GM19397 (cell line): ENCODE measurements around the gene CHIT1.

Experiments
- ATAC-seq: cut with Tn5 transposase; IDR thresholded peaks from one replicate; pipeline ENCODE4 v1.9.1; 2021; ENCODE audit warnings: mild to moderate bottlenecking, moderate library complexity; ENCODE audit not compliant: unreplicated experiment

CHIT1 gene

DNA sequence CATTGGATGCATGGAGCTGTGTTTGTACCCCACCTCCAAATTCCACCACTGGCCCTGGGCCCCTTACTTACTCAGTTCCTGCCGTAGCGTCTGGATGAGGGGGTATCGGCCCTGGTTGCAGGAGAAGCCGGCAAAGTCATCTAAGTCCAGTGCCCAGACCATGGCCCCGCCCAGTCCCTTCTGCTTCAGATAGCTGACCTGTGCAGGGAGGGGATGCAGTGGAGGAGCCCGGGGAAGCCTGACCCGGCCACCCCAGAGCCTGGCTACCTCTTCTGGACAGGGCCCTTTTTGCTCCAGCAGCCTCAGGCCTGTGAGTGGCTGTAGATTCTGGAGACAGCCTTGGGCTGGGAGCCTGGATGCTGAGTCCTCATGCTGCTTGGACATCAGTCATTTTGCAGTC lies 11.8 kb downstream of the CHIT1 start:
- ATAC-seq: no peak

DNA sequence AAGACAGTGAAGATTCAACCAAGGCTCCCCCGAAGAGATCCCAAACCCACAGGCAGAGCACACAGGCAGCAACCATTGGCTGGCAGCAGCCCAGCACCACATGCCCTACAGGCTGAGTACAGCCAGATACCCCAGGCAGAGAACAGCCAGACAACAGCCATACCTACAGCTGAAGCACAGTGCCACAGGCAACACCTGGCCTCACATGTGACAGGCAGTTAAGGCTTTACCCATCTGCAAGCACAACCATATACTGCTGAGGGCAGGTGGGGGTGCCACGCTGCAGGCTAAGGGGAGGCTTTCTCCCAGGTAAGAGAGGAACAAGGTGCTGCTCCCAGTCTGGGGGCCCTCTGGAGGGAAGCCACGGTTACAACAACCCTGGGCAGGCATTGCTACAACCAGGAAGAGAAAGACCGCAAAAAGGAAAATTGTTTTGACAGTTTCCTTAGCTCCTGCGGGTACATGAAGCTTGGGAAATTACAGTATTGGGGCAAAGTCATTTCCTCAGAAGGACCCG lies 12.3 kb downstream of the CHIT1 start:
- no peak for ATAC-seq

GRCh38 chr1:203216274-203217138 lies 13.0 kb downstream of the CHIT1 start:
- ATAC-seq: no peak

GRCh38 chr1:203215573-203215972 lies 13.9 kb downstream of the CHIT1 start:
- no peak for ATAC-seq

DNA sequence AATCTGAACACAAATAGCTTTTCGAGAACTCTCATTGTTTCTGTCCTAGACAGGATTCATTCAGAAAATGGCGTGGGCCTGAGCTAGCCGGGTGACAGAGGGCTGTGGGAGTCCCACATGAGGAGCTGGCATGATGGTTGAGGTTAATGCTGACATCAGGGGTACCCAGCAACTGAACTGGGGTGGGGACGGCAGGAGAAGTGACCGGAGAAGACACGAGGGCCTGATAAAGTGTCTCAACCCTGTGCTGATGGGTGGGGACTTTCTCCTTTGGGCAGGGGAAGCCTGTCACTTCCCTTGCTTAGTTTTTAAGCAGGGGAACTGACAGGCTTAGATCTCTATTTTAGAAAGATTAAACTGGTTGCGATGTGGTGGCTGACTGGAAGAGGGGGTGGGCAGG lies 14.6 kb downstream of the CHIT1 start:
- no peak for ATAC-seq

DNA sequence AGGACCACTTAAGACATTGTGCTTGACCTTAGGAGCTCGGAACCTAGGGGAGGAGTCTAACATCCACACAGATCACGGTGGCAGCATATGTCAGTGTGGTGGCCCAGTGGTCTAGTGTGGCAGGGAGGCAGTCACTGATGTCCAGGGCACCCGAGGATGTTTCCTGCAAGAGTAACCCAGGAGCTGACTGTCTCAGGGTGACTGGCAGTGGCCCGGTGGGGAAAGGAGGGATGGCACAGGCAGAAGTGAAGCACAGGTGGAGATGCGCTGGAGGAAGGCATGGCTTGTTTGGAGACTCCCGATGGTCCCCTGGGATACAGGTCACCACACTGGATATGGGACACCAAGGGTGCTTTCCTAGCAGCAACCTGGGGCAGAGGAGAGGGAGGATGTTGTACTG lies 16.3 kb downstream of the CHIT1 start:
- ATAC-seq: no peak

GRCh38 chr1:203211812-203212211 lies 17.7 kb downstream of the CHIT1 start:
- no peak for ATAC-seq

- no peak for ATAC-seq
These were observed 18.5 kb downstream of the CHIT1 start for GRCh38 chr1:203210988-203211387.

GRCh38 chr1:203210350-203210749 lies 19.1 kb downstream of the CHIT1 start:
- no peak for ATAC-seq

GRCh38 chr1:203208181-203208580 lies 21.3 kb downstream of the CHIT1 start:
- no peak for ATAC-seq

DNA sequence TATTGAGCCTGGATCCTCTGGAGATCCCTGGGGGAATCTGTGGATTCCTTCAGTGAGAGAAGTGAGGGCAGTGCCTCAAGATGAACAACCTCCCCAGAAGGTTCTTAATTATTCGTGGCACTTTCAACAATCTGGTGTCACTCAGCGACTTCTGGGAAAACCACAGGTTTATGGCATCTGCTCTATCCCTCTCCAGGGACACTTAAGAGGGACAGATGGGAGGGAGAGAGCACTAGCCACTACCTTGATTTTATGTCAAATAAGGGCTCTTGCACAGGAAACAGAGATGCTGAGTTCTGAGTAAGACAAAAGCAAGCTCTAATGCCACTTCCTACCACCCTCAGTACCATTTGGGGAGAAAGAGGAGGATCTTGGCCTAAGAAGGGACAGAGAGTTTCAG lies 21.7 kb downstream of the CHIT1 start:
- no peak for ATAC-seq

GRCh38 chr1:203206129-203206687 lies 23.3 kb downstream of the CHIT1 start:
- no peak for ATAC-seq

DNA sequence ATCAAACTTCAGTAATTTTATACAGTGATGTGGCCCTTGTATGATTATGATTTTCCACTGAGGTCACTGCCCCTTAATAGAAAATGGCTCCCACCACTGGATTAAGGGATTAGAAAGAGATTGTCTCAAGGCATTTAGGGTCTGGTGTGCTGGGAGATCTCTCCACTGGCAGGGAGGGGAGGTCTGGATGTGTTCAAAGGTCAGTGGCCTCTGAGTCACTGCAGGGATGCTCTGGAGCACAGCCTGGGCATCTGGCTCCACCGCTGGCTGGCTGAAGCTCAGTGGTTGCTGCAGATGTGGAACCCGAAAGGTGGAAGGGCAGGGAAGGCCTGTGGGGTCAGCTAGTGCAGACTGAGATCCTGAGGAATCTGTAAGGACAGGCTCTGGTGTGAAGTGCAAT lies 24.7 kb downstream of the CHIT1 start:
- ATAC-seq: no peak

- ATAC-seq: no peak
These were observed 26.8 kb downstream of the CHIT1 start for GRCh38 chr1:203202431-203203245.

GRCh38 chr1:203201516-203202205 lies 27.8 kb downstream of the CHIT1 start:
- no peak for ATAC-seq

DNA sequence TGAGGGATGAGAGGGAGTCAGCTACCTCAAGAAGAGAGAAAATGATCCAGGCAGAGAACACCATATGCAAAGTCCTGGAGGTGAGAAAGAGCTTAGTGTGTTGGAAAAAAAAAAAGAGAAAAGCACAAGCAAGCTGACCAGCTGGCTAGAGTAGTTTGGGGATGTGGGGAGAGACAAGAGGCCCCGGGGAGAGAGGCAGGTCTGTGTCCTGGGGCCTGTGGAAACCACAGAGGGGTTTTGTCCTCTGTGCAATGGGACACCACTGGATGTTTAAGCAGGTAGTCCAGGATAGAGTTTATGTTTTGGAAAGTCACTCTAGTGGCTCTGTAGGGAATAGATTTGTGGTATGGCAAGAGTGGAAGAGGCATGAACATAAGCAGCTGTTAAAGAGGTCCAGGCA lies 28.6 kb downstream of the CHIT1 start:
- no peak for ATAC-seq

GRCh38 chr1:203199816-203200571 lies 29.5 kb downstream of the CHIT1 start:
- ATAC-seq: no peak

DNA sequence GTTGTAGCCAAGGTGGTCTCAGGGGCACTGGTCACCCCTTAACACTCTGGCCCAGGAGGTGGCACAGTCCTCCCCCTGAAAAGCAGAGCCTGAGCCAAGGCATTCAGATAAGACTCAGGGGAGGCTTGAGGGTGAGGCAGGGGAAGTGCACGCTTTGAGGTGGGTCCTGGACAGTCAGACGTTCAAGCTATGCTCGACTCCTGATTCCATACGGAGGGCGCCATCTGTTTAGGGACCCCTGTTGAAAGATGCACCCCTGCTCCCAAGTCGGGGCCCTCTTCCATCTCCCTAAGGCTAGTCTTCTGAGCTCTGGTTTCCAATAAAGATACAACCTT lies 30.0 kb downstream of the CHIT1 start:
- no peak for ATAC-seq

DNA sequence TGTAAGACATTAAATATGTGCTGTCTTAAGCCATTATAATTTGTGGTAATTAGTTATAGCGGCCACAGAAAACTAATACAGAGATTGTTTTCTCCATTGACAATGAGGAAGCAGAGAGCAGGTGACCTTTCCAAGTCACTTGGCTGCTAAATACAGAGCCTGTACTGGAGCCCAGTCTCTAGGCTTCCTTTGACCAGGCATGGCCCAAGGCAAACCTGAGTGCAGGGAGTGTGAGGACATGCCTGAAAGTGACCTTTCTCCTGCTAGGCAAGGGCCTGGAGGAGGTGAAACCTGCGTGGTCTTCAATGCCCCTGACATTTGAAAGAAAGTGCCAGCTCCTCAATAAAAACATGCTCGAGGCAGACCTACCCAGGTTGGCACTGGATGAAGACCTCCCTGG lies 30.5 kb downstream of the CHIT1 start:
- ATAC-seq: no peak

DNA sequence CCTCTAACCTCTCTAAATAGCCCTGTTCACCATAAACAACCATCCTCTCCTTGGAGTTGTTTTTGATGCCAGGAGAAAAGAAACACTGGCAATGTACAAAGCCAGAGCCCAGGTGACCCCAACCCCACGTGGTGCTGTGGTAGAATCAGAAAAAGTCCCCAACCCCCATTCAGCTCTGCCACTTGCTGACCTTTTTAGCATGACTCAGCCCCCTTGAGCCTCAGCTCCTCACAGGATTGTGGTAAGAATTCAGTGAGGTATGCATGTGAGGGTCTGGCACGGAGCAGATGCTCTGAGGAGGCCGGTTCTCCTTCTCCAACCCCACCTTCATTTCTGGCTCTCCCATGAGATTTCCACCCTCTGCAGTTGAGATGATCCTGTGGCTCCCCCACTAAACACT lies 31.8 kb downstream of the CHIT1 start:
- ATAC-seq: no peak
